PC-9 (cell line): Measurements from ENCODE around the gene OSTN.

Source experiments
- CTCF ChIP-seq: fragments of 200-600 bp; sonication (generic); conservative IDR thresholded peaks from 2 replicates; pipeline ENCODE4 v1.6.1; 2017; ENCODE audit warnings: mixed run types, antibody characterized with exemption, mild to moderate bottlenecking, moderate library complexity
- EZH2 ChIP-seq: fragments of 200-600 bp; sonication (generic); IDR thresholded peaks from 2 replicates; pipeline ENCODE4 v1.8.0; 2017; ENCODE audit warnings: antibody characterized with exemption, low read depth

GRCh38 chr3:191192941-191193340 is 6.1 kb upstream of the OSTN start:
- no peak for TF ChIP-seq CTCF
- no peak for TF ChIP-seq EZH2
